OCI-LY1 (cell line): ENCODE data around the gene CNST.

Source experiments
- EZH2 ChIP-seq: fragments of 200-600 bp; sonication (generic), shearing (Covaris generic); IDR thresholded peaks from 2 replicates; pipeline ENCODE4 v1.8.0; 2017; ENCODE audit warnings: borderline replicate concordance, mixed run types, mild to moderate bottlenecking, antibody characterized with exemption, low read length, moderate library complexity, mixed read lengths
- TF ChIP-seq, protein P1 (sequence below): fragments of 200-600 bp; sonication (generic), shearing (Covaris generic); IDR thresholded peaks from 2 replicates; pipeline ENCODE4 v1.5.1; 2017; ENCODE audit warnings: mild to moderate bottlenecking, antibody characterized with exemption, low read length, moderate library complexity, mixed read lengths

DNA sequence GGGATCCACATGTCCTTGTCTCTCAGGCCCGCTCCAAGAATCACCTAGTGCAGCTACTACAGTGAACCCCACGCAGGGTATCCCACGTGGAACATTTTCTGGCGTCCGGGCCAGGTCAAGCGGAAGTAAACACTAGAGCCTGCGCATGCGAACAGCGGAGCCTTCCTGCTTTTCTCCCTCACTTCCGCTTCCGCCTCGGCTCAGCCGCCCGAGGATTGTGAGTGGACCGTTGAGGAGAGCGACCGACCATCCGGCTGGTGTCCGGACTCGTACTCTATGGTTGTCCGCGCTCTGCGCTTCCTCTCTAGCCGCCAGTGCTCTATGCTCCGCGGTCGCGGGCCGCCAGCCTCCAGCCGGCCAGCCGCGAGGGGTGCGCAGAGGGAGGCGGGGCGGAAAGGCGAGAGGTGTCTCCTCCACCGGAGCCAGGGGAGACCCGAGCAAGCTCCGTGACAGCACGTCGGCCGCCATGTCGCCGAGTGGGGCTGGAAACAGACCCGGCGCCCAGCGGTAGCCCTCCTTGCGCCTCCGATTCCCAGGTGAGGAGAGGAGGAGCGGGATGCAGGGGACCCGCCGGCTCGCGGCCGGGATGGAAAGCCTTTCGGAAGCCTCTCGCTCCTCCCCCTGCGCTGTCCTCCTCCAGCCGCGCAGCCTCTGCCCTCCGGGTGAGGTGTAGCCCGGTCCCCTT lies at the start of gene CNST, which contains the start of gene TFB2M:
- no peak for TF ChIP-seq EZH2
- TF ChIP-seq, protein P1, sequence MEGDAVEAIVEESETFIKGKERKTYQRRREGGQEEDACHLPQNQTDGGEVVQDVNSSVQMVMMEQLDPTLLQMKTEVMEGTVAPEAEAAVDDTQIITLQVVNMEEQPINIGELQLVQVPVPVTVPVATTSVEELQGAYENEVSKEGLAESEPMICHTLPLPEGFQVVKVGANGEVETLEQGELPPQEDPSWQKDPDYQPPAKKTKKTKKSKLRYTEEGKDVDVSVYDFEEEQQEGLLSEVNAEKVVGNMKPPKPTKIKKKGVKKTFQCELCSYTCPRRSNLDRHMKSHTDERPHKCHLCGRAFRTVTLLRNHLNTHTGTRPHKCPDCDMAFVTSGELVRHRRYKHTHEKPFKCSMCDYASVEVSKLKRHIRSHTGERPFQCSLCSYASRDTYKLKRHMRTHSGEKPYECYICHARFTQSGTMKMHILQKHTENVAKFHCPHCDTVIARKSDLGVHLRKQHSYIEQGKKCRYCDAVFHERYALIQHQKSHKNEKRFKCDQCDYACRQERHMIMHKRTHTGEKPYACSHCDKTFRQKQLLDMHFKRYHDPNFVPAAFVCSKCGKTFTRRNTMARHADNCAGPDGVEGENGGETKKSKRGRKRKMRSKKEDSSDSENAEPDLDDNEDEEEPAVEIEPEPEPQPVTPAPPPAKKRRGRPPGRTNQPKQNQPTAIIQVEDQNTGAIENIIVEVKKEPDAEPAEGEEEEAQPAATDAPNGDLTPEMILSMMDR: no peak
